ENCODE measurements around the gene PDLIM3.
"Not testable (repeated sequence)": the region's sequence is repeated elsewhere in the genome, so short reads cannot be mapped to it uniquely, and the experiment has no call there.

PDLIM3 gene

GRCh38 chr4:185534866-185535611 is at the start of gene PDLIM3:
PDLIM3 (minus strand) TSS chr4:185535507; CDS start chr4:185535434, 73 bp downstream.
- DNase-seq = peak; percentile 62

- no peak for DNase-seq
Observed at GRCh38 chr4:185583813-185584212, 48.5 kb upstream of the PDLIM3 start.

- no peak for DNase-seq
Observed at GRCh38 chr4:185582651-185583400, 47.5 kb upstream of the PDLIM3 start.

GRCh38 chr4:185580699-185581098 is 45.4 kb upstream of the PDLIM3 start:
- DNase-seq = no peak

GRCh38 chr4:185578284-185578683 is 43.0 kb upstream of the PDLIM3 start:
- DNase-seq = no peak

- DNase-seq = no peak
Observed at GRCh38 chr4:185576962-185577950, 41.9 kb upstream of the PDLIM3 start.

- DNase-seq = no peak
Observed at GRCh38 chr4:185576314-185576961, 41.1 kb upstream of the PDLIM3 start.

GRCh38 chr4:185573651-185574199 is 38.4 kb upstream of the PDLIM3 start:
- peak; percentile 20 for DNase-seq

GRCh38 chr4:185570727-185571126 is 35.4 kb upstream of the PDLIM3 start:
- DNase-seq = no peak

- DNase-seq = no peak
Observed at GRCh38 chr4:185567381-185568376, 32.4 kb upstream of the PDLIM3 start.

- DNase-seq = no peak
Observed at GRCh38 chr4:185566972-185567371, 31.7 kb upstream of the PDLIM3 start.

GRCh38 chr4:185566425-185566824 is 31.1 kb upstream of the PDLIM3 start:
- DNase-seq = no peak

GRCh38 chr4:185565696-185566095 is 30.4 kb upstream of the PDLIM3 start:
- DNase-seq = no peak

GRCh38 chr4:185564349-185564748 is 29.0 kb upstream of the PDLIM3 start:
- no peak for DNase-seq

- DNase-seq = no peak
Observed at GRCh38 chr4:185562531-185562930, 27.2 kb upstream of the PDLIM3 start.

- no peak for DNase-seq
Observed at GRCh38 chr4:185560316-185560715, 25.0 kb upstream of the PDLIM3 start.

GRCh38 chr4:185559915-185560281 is 24.6 kb upstream of the PDLIM3 start:
- no peak for DNase-seq

GRCh38 chr4:185559251-185559914 is 24.1 kb upstream of the PDLIM3 start:
- not testable (repeated sequence) for DNase-seq

- no peak for DNase-seq
Observed at GRCh38 chr4:185554365-185555126, 19.2 kb upstream of the PDLIM3 start.

GRCh38 chr4:185552254-185552653 is 16.9 kb upstream of the PDLIM3 start:
- DNase-seq = no peak
